ENCODE measurements around the gene POLR1H. TPM values are rescaled to one million over a fixed set of nuclear protein-coding genes. Genes with fewer than 3 reads are reported as not detected.
A peak's percentile ranks its signal among the peaks of the same experiment; 100 is the strongest.
"Not testable (repeated sequence)": the region's sequence is repeated elsewhere in the genome, so short reads cannot be mapped to it uniquely, and the experiment has no call there.

POLR1H gene
- total RNA-seq, 2 experiments from 2014 or later = 36.5 to 39.4 TPM

DNA sequence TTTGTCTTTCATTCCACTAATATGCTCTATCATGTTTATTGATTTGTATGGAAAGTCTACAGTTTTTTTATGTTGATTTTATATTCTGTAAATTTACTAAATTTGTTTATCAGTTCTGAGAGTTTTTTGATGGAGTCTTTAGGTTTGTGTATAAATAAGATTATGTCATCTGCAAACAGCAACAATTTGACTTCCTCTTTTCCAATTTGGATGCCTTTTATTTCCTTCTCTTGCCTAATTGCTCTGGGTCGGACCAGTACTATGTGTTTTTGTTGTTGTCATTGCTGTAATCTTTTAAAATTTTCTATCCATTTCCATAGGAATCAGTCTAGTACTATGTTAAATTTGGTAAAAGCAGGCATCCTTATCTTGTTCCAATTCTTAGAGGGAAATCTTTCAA is 31.5 kb upstream of the POLR1H start:
- POLR2A ChIA-PET = no interaction called here
- CTCF ChIA-PET = no interaction called here
- no peak overlapping the region for H3K27ac Mint-ChIP-seq

GRCh38 chr6:30031381-30031780 is 29.7 kb upstream of the POLR1H start:
- Histone ChIP-seq H3K4me1 (ENCODE audit: insufficient read depth, low read length) (no peaks in the 10 kb centered on the region), H3K27ac (ENCODE audit: low read depth in 1 of 2, low read length in 2 of 2) (no peak overlapping the region), H3K27me3 (ENCODE audit: control insufficient read depth in 1 of 2, insufficient read depth in 2 of 2, low read length in 2 of 2) (no peaks in the 10 kb centered on the region), H3K4me3 (ENCODE audit: low read length) (no peak overlapping the region), H3K36me3 (ENCODE audit: insufficient read depth, low read length) (peaks cover 6% of the 10 kb centered on the region), H3K9me3 (ENCODE audit: control insufficient read depth in 1 of 2, insufficient read depth in 1 of 2, low read length in 2 of 2) (no peaks in the 10 kb centered on the region)
- intact Hi-C loops (cut with DNase I, micrococcal nuclease) = no loop called here
- peaks cover 37% of the 10 kb centered on the region for H3K36me3 Mint-ChIP-seq (ENCODE audit: low read depth)
- CTCF ChIA-PET = interaction anchor here (0.7 kb wide), 1 partner anchor 178 kb away, joined by 3 read pairs; no protein-coding TSS in a partner anchor
- no peak overlapping the region for H3K27ac Mint-ChIP-seq
- DNase-seq = no peak
- TF ChIP-seq, protein P1, sequence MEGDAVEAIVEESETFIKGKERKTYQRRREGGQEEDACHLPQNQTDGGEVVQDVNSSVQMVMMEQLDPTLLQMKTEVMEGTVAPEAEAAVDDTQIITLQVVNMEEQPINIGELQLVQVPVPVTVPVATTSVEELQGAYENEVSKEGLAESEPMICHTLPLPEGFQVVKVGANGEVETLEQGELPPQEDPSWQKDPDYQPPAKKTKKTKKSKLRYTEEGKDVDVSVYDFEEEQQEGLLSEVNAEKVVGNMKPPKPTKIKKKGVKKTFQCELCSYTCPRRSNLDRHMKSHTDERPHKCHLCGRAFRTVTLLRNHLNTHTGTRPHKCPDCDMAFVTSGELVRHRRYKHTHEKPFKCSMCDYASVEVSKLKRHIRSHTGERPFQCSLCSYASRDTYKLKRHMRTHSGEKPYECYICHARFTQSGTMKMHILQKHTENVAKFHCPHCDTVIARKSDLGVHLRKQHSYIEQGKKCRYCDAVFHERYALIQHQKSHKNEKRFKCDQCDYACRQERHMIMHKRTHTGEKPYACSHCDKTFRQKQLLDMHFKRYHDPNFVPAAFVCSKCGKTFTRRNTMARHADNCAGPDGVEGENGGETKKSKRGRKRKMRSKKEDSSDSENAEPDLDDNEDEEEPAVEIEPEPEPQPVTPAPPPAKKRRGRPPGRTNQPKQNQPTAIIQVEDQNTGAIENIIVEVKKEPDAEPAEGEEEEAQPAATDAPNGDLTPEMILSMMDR (IDR thresholded peaks at IDR 0.05) = no peak
- ATAC-seq (ENCODE audit: poor library complexity) = no peak
- POLR2A ChIA-PET = no interaction called here
- H3K9me3 Mint-ChIP-seq = no peaks in the 10 kb centered on the region
- H3K4me1 Mint-ChIP-seq (ENCODE audit: low read depth) = no peaks in the 10 kb centered on the region
- H3K4me3 Mint-ChIP-seq = no peak overlapping the region
- no peaks in the 10 kb centered on the region for H3K27me3 Mint-ChIP-seq

More for the DNA sequence above, 31.5 kb upstream of the POLR1H start:
- TF ChIP-seq, protein P1 (IDR thresholded peaks at IDR 0.05) = no peak
- Mint-ChIP-seq H3K4me3 (no peak overlapping the region), H3K9me3 (no peaks in the 10 kb centered on the region), H3K4me1 (ENCODE audit: low read depth) (no peaks in the 10 kb centered on the region), H3K36me3 (ENCODE audit: low read depth) (peaks cover 27% of the 10 kb centered on the region), H3K27me3 (no peaks in the 10 kb centered on the region)
- no peak for ATAC-seq (ENCODE audit: poor library complexity)
- Histone ChIP-seq H3K9me3 (ENCODE audit: control insufficient read depth in 1 of 2, insufficient read depth in 1 of 2, low read length in 2 of 2) (no peaks in the 10 kb centered on the region), H3K27me3 (ENCODE audit: control insufficient read depth in 1 of 2, insufficient read depth in 2 of 2, low read length in 2 of 2) (no peaks in the 10 kb centered on the region), H3K4me1 (ENCODE audit: insufficient read depth, low read length) (no peaks in the 10 kb centered on the region), H3K36me3 (ENCODE audit: insufficient read depth, low read length) (peaks cover 1% of the 10 kb centered on the region), H3K27ac (ENCODE audit: low read depth in 1 of 2, low read length in 2 of 2) (no peak overlapping the region), H3K4me3 (ENCODE audit: low read length) (no peak overlapping the region)
- DNase-seq = no peak
- intact Hi-C loops (cut with DNase I, micrococcal nuclease) = no loop called here

GRCh38 chr6:30033440-30033839 is 27.6 kb upstream of the POLR1H start:
- peaks cover 37% of the 10 kb centered on the region for H3K36me3 Mint-ChIP-seq (ENCODE audit: low read depth)
- POLR2A ChIA-PET; H3K27ac Mint-ChIP-seq; H3K9me3 ChIP-seq (ENCODE audit: control insufficient read depth in 1 of 2, insufficient read depth in 1 of 2, low read length in 2 of 2); H3K36me3 ChIP-seq (ENCODE audit: insufficient read depth, low read length); H3K9me3 Mint-ChIP-seq; H3K27ac ChIP-seq (ENCODE audit: low read depth in 1 of 2, low read length in 2 of 2); H3K27me3 ChIP-seq (ENCODE audit: control insufficient read depth in 1 of 2, insufficient read depth in 2 of 2, low read length in 2 of 2); H3K4me3 Mint-ChIP-seq; intact Hi-C loops (cut with DNase I, micrococcal nuclease); H3K27me3 Mint-ChIP-seq; H3K4me1 ChIP-seq (ENCODE audit: insufficient read depth, low read length); H3K4me3 ChIP-seq (ENCODE audit: low read length); H3K4me1 Mint-ChIP-seq (ENCODE audit: low read depth); CTCF ChIA-PET; ATAC-seq (ENCODE audit: poor library complexity): not testable (repeated sequence)
- peak in 2 of 14 experiments; percentile 25 to 31 for DNase-seq

DNA sequence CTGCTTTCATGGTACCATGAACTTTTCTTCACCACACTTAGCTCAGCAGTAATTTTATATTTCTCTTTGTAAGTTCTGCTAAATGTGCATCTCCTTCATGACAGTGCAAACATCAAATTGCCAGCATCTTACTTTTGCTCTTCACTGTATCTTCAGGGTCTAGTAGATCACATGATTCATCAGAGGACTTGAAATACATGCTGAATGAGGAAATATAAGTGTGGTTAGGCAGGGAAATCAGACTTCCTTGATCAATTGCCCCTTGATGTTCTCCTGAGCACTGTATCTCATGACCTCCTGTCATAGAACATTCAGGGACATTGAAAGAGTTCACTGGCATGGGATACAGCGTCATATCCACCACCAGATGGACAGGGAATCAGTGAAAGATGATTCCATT is 25.3 kb upstream of the POLR1H start:
- H3K4me1 ChIP-seq (ENCODE audit: insufficient read depth, low read length) = no peaks in the 10 kb centered on the region
- Mint-ChIP-seq H3K27me3 (no peaks in the 10 kb centered on the region), H3K36me3 (ENCODE audit: low read depth) (peaks cover 37% of the 10 kb centered on the region), H3K4me3 (no peak overlapping the region), H3K27ac (no peak overlapping the region), H3K9me3 (no peaks in the 10 kb centered on the region), H3K4me1 (ENCODE audit: low read depth) (no peaks in the 10 kb centered on the region)
- intact Hi-C loops (cut with DNase I, micrococcal nuclease) = no loop called here
- no peaks in the 10 kb centered on the region for H3K27me3 ChIP-seq (ENCODE audit: control insufficient read depth in 1 of 2, insufficient read depth in 2 of 2, low read length in 2 of 2)
- ChIA-PET POLR2A (no interaction called here), CTCF (no interaction called here)
- ATAC-seq (ENCODE audit: poor library complexity) = no peak
- H3K9me3 ChIP-seq (ENCODE audit: control insufficient read depth in 1 of 2, insufficient read depth in 1 of 2, low read length in 2 of 2) = no peaks in the 10 kb centered on the region
- no peak overlapping the region for H3K27ac ChIP-seq (ENCODE audit: low read depth in 1 of 2, low read length in 2 of 2)
- TF ChIP-seq, protein P1 (IDR thresholded peaks at IDR 0.05) = no peak
- H3K4me3 ChIP-seq (ENCODE audit: low read length) = no peak overlapping the region
- no peak for DNase-seq
- peaks cover 6% of the 10 kb centered on the region for H3K36me3 ChIP-seq (ENCODE audit: insufficient read depth, low read length)
